HG02973 (cell line): ENCODE measurements around the gene SFXN1.

Experiments used
- ATAC-seq: cut with Tn5 transposase; IDR thresholded peaks from one replicate; pipeline ENCODE4 v1.9.1; 2021; ENCODE audit warnings: moderate library complexity; ENCODE audit not compliant: unreplicated experiment

The SFXN1 gene

DNA sequence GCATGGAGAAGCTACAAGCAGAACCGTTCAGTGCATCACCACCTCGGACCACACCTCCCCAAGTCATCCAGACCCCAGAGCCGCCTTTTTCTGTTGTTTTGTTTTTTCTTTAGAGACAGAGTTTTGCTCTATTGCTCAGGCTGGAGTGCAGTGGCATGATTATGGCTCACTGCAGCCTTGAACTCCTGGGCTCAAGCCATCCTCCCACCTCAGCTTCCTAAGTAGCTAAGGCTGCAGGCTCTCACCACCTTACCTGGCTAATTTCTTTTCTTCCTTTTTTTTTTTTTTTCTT, 13.5 kb upstream of the SFXN1 start:
- no peak for ATAC-seq

DNA sequence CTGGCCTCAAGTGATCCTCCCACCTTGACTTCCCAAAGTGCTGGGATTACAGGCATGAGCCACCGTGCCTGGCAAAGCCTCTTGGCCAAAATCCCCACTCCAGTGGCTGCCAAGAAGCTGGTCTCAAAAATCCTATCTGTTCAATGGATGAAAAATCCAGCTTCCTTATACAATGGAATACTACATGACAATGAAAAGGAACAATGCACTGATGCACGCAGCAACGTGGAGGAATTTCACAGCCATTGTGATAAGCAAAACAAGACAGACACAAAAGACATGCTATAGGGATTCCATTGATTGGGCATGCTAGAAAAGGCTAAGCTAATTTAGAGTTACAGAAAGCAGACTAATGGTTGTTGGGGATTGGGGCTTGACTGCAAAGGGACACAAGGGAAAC, 13.1 kb upstream of the SFXN1 start:
- no peak for ATAC-seq

DNA sequence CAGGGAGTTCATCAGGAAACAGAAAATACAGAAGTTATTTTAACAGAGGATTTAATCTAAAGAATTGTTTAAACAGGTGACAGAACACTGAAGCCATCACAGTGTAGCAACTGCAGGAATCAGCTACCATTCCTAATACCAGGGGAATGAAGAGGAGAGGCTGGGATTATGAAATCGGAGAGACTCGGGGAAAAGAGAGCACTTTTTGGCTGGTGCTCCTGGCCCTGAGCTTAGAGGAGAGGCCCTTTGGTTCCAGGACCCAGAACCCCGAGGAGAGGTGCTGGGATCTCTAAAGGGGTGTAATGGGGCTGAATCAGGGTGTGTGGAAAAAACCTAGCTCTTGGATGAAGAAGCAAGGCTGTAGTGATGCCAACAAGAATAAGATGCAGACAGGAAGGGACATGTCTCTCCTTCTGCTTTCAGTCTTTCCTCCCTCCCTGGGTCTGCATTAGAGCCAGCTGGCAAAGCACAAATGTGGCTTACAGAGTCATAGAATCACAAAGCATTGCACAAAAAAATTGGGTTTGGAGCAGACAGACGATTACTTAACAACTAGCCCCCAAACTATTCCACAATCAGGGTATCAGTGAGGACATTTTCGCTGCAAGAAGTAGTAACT, 11.6 kb upstream of the SFXN1 start:
- no peak for ATAC-seq

DNA sequence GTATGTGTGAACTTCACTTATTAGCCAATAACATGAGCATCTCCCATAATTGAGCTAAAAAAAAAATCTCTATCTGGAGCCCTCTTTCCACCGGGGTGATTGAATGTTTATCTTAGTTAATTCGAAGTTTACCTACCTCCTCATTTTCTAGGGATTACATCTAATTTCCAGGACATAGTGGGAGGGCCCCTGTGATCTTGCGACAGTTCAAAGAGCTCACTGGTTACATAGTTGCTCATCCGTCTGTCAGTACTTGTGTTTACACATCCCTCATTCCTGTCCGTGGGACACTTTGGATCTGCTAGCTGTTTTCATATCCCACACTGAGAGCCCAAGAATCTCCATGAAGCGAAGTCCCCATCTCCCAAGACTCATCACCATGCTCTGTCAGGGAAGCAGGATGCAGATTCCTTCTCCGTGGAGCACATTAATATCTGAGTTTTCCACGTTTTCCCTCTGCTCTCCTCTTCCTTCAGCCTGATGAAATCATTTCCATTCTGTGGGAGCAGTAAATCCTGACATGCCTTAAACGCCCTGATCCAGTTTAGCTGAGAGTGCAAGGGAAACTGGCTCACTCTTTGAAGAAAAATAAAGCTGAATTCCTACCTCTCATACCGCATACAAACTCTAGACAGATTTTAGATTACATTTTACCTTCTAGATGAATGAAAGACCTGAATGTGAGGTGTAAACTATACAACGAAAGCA, 10.2 kb upstream of the SFXN1 start:
- no peak for ATAC-seq

DNA sequence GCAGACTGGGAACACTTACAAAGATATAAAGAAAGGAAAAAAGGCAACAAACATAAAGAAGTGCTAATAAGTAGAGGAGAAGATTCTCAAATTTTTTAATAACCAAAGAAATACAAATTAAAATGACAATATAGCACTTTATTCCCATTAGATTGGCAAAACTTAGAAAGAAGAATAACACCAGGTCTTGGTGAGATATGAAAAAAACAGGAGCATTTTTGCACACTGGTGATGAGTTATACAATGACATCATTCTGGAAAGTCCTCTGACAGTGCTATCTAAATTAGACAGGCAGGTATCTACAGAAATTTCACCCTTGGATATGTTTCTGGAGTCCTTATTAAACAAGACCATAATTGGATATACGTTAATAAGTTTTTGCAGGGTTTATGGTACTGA, 9.5 kb upstream of the SFXN1 start:
- ATAC-seq, result no peak

DNA sequence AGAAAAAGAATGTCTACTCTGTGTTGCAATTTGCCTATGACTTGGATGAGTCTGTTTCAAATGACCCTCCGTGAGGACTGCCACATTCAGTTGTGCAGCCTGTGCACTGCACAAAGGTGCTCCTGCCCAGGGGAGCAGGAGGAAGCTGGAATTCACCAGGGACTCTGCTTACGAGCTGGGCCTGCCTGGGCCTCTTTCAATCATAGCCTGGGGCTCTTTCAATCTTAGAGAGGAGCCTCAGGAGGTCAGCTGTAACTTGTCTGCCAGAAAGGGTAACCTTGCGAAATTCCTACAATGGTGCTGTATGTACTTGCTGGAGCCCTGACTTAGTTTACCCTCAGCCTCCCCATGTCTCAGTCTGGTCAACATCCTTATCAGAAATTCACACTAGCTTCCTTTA, 8.4 kb upstream of the SFXN1 start:
- no peak for ATAC-seq

DNA sequence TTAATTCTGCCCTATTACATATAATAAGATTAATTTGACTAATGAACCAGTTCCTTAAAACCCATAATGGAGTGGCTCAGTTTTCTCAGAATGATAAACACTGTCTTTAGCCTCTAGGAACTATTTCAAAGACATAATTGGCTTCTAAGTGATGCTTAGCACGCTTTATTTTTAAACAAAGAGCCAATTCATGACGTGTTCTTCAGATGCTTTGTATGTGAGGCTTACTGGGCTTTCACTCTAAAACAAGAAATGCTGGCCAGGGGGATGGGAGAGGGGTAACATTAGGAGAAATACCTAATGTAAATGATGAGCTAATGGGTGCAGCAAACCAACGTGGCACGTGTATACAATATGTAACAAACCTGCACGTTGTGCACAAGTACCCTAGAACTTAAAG, 7.6 kb upstream of the SFXN1 start:
- ATAC-seq, result no peak

DNA sequence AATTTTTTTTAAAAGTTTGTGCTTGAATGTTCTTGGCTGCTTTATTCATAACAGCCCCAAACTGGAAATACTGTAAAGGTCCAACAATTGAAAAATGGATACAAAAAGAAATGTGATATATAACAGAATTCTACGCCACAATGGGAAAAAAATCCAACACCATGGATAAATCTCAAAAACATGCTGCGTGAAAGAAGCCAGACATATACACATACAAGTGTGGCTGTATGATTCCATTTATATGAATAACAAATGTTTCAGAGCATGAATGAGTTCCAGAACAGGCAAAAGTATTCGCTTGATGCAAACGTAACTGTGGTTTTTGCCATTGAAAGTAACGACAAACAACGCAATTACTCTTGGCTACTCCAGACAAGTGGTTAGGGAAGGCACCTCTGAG, 7.2 kb upstream of the SFXN1 start:
- no peak for ATAC-seq

DNA sequence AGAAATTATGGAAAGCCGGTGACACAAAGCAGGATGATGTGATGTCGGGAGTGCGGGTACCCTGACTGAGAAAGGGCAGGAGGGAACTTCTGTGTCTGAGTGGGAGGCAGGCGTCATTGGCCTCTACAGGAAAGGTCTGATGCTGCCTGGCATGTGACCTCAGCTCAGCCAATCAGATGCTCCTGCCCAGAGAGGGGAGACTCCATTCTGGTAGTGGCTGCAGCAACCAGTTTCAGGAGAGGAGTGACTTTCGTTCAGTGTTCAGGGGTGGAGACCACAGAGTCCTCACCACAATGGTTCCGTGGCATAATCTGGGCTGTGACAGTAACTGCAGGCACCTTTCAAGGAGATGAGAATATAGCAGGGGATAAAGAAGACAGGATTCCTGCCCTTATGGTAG, 6.7 kb upstream of the SFXN1 start:
- no peak for ATAC-seq

DNA sequence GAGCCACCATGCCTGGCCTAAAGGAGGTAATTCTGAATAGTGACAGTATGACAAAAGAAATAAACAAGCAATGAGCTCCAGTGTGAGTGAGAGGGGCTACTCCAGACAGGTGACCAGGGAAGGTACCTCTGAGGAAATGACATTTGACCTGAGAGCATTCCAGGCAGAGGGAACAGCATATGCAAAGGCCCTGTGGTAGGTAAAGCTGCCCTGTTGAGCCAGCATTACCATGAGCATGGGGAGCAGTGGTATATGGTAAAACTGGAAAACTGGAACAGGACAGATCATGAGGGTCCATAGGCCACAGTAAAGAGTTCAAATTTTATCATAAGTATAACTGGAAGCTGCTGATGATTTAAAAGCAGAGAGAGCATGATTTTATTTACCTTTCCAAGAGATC, 6.0 kb upstream of the SFXN1 start:
- no peak for ATAC-seq

DNA sequence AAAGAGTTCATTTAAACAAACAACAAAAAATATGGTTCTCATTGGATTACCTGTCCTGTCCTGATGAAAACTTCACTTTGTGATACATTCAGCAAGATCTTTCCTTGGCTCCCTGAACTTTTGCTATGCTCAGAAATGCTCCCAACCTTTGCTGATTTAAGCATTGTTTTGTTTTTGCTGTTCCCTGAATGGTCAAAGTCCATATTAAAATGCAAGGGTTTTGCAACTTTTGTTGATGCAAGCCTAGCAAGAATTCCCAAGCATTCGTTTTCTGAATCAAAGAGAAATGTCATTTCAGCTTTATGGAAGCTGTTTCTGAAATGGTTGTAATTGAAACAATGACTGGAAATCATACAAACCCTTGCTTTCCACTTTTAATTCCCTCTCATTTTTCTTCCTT, 3.1 kb upstream of the SFXN1 start:
- no peak for ATAC-seq

DNA sequence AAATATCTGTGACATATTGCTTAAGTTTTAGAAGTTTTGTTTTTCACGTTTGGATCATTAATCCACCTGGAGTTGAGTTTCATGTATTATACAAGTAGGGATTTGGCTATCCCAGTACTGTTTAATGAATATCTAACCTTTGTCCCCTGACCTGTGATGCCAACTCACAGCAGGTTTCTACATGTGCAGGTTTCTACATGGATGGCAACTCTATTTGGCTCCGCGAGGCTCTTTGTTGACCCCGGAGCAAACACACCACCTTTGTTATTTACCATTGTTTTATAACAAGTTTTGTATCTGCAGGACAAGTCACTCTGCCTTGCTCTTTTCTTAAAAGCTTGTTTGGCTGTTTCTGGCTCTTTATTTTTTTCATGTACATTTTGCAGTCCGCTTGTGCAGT, 920 bp upstream of the SFXN1 start:
- no peak for ATAC-seq

DNA sequence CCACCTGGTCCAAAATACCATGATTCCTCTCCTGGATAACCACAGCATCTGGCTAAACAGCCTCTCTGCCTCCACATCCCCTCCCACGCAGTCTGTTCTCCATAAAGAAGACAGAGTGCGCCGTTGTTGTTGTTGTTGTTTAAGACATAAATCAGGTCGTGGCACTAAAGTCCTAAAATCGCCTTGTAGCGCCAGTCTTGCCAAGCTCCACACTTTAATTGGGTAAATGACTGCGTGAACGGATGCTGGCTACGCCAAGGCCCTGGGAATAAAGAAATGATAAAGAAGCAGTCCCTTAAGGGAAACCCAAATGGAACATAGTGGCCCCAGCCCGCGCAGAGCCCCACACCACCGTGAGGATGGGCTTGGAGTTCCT, 364 bp upstream of the SFXN1 start:
- ATAC-seq, result no peak

DNA sequence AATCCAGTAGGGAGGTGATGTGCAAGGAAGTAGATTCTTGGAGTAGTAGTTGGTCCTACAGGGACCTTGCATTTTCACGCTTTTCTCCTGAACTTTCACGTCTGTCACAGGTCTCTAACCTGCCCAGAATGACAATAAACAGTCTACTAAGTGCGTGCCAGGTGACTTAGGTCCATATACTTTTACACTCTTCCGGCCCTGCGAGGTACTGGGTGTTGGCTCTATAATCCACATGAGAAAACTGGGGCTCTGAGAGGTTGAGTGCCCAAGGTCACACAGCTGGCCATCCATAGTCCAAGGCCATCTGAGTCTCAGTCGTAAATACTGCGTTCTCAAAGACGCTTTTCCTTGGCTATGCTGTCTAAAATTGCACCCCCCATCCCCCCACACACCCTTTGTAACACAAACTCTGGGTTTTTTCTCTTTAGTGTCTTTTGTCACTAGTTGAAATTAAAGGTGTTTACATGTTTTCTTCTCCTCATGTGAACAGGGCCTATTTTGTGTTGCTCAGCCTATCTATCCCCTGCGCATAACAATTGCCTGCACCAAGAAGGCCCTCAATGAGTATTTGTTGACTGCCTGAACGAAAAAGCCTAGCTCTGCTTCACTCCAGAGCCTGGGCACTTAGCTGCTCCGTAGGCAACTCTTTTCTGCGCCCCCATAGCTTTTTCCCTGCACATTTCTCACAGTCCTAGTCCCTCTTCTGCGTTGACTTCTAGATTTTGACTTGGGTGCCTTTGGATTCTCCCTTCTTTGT, 943 bp downstream of the SFXN1 start:
- no peak for ATAC-seq

DNA sequence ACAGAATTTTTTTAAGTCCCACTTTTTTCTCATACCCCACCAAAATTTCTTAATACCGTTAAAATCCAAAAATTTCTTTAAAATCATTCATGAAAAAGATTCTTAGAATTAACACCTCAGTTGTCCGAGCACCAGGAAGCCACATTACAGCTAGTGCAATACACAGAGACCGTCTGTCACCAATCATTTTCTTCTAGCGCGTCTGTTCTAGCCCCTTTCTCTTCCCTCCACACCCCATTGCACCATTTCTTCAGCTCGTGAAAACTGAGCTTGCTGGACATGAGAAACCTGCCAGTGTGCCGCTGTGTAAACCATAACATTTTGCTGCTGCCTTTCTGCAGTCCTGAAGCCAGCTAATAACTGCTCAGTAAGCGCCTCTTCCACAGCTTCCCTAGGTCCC, 5.0 kb downstream of the SFXN1 start:
- no peak for ATAC-seq

DNA sequence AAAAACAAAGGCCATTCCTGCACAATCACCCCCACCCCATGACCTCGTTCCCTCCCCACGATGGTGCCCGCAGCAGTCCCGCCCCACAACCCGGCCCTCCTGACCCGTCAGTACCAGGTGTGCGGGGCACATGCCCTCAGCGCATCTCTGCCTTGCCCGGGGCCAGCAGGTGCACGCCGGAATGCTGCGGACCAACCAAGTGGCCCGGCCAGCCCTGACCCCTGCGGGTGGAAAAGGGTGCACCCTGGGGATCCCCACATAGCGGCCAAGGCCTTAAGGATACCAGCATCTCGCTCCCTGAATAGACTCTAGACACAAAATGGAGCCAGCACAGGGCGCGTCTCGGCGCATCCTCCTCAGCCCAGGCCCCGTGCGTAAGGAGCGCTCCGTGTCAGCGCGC, 6.0 kb downstream of the SFXN1 start:
- no peak for ATAC-seq

DNA sequence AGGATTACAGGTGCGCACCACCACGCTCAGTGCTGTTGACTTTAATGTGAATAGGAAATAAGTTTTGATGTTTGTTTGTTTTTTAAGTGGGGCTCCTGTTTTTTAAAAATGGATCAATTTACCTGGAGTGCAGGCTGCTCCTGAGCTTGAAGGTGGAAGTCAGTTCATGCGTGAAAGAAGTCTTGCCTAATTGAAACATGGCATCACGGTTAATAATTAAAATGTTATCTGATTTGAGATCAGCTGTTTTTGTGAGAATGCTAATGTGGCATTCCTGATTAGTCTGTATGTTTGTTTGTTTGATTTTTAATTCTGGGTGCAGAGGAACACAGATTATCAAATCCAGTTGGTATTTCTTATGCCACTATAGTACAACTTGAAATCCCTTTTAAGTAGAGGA, 6.5 kb downstream of the SFXN1 start:
- ATAC-seq, result no peak

DNA sequence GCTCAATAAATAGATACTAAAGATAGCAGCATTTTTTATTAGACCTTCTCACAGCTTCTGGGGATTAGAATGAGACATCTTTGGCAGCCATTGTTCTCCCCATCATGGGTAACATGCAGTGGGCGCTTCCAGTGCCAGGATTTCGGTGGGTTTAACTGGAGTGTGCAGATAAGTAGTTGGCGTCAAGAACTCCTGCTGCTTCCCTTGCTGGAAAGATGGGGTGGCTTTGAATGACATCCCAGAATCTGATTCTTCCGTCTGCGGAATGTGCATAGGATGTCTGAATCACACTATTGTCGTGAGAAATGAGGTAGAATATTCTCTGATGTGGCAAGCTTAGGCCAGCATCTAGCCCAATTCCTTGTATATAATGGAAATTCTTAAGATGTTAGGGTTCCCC, 7.3 kb downstream of the SFXN1 start:
- ATAC-seq, result no peak

DNA sequence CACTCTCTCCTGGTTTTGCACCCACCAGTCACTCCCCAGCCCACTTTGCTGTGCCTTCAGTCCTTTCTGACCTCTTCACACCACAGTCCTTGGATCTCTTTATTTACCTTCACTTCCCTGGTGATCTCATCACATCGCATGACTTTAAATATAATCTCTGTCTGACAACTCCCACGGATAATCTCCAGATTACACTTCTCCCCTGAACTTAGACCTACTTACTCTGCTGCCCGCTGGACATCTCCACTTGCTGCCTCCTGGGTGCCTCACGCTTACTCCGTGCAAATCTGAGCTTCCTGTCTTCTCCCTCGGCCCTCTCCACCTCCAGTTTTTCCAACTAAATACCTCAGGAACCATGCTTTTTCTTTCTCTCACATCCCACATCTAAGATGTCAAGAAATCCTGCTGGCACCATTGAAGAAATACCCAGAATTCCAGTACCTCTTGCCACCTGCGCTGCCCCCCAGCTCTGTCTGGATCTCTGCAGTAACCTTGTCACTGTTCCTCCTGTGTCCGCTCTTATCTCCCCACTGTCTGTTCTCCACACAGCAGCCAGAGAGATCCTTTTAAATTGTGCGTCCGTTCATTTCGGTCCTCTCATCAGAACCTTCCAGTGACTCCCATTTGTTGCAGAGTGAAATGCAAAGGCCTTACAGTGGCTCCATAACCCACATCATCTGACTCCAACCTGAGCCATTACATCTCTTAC, 9.3 kb downstream of the SFXN1 start:
- ATAC-seq, result no peak

DNA sequence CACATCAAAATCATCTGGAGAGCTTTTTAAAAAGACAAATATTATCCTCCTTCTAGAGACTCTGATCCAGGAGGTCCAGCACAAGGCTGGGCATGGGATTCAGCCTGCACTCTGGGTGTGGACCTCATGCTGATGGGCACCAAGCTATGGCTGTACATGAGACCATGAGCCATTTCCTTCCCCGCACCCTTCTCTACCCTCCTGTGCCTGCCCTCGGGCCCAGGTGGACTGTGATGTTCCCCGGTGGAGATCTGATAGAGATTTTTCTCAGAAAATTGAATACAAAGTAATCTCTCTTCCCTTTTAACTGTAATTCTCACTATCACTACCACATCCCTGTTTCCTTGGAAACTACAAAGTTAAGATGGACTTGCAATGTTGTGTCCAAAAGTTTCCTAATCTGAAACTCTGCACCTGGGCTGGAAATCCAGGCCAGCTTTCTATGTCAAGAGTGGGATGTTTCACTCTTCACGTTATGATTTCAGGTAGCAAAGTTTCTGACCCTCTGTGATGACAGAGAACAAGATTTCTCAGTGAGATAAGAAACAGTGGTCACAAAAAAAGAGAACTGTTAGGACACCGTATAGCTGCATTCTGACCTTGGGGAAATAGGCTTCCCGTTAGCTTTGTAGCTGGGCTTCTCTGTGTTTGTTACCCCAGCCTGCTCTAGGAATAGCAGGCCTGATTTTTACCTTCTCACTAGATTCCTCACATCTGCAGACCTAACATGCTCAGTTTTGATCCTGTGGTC, 11.5 kb downstream of the SFXN1 start:
- no peak for ATAC-seq

DNA sequence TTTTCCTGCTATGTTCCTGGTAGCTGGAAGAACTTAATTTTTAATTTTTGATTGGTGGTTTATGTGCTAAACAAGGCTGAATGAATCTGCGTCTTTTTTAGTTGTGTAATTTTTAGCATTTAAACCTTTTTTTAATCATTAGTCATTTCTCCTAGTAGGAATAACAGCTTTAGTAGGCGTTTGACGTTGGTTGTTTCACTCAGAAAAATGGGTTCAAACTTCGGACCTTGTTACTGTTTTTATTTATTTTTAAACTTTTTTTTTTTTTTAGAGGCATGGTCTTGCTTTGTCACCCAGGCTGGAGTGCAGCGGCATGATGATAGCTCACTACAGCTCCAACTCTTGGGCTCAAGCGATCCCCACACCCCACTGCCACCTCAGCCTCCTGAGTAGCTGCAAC, 12.9 kb downstream of the SFXN1 start:
- ATAC-seq, result no peak
